HAP-1 (cell line): ENCODE measurements around the gene DIRAS2.

Experiments used
- DNase-seq, 2 experiments: peaks; one replicate each; pipeline ENCODE4 v3.0.0-alpha.2; 2016 to 2020; ENCODE audit warnings: low spot score in 2 of 2
- H3K27me3 ChIP-seq: fragments of 250-450 bp; sonication (Bioruptor Pico); 2 replicates; pipeline ENCODE4 v1.5.1; 2020; ENCODE audit warnings: low read depth, mild to moderate bottlenecking, moderate library complexity
- H3K36me3 ChIP-seq: fragments of 250-450 bp; sonication (Bioruptor Pico); replicated peaks from 2 replicates; pipeline ENCODE4 v1.5.1; 2020; ENCODE audit warnings: mild to moderate bottlenecking
- H3K4me1 ChIP-seq: fragments of 250-450 bp; sonication (Bioruptor Pico); 2 replicates; pipeline ENCODE4 v1.5.1; 2020; ENCODE audit warnings: mild to moderate bottlenecking
- H3K4me3 ChIP-seq: fragments of 250-450 bp; sonication (Bioruptor Pico); 2 replicates; pipeline ENCODE4 v1.5.1; 2020; ENCODE audit warnings: mild to moderate bottlenecking, moderate library complexity
- H3K9me3 ChIP-seq: fragments of 250-450 bp; sonication (Bioruptor Pico); 2 replicates; pipeline ENCODE4 v1.5.1; 2020; ENCODE audit warnings: mild to moderate bottlenecking, moderate library complexity
- in situ Hi-C: fragments of 300-500 bp; cut with MboI; formaldehyde crosslinking; loops from 3 replicates; pipeline ENCODE4 v1.14.3; 2020; ENCODE audit warnings: low sequenced_read_pairs, inconsistent platforms, mixed read lengths

Gene DIRAS2

DNA sequence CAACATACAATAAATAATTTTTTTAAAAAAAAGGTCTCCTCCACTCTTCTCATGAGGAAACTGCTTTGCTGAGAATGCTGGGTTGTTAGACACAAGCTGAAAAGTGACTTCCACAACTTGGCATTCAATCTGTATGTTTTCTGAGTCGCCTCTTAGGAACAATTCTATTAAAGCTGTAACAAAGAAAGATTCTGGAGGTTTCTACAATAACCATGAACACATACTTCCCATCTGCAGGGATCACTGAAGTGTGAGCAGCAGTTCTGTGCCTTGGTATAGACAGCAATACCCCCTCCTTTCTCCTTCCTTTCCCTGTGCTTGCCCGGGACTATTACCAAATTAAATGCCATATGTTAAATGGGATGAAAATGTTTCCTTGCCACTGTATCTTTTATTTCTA lies 1.5 kb downstream of the DIRAS2 start:
- Histone ChIP-seq H3K4me1 (no peaks in the 10 kb centered on the region), H3K9me3 (no peaks in the 10 kb centered on the region), H3K27me3 (peaks cover 16% of the 10 kb centered on the region), H3K36me3 (no peaks in the 10 kb centered on the region), H3K4me3 (no peak overlapping the region)
- no peak for DNase-seq
- in situ Hi-C loops: no loop called here

DNA sequence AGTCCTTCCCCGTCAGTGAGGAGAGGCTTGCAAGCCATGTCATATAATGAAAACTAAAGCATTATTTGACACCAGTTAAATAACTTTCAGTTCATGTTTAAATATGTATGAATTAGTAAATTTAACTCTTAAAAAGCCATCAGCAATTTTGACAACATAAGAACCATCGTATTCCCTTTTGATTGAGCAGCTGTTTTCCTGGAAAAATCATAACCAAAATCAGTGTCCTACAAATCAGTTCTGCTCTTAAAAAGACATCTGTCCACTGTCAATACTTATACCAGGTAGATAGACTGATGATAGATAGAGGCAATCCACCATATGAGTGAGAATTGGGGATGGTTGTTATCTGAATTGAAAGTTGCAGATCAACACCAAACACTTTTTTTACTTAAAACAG lies 2.3 kb downstream of the DIRAS2 start:
- H3K4me3 ChIP-seq: no peak overlapping the region
- DNase-seq: no peak
- no peaks in the 10 kb centered on the region for H3K9me3 ChIP-seq
- peaks cover 16% of the 10 kb centered on the region for H3K27me3 ChIP-seq
- H3K4me1 ChIP-seq: no peaks in the 10 kb centered on the region
- in situ Hi-C loops: no loop called here
- H3K36me3 ChIP-seq: no peaks in the 10 kb centered on the region

DNA sequence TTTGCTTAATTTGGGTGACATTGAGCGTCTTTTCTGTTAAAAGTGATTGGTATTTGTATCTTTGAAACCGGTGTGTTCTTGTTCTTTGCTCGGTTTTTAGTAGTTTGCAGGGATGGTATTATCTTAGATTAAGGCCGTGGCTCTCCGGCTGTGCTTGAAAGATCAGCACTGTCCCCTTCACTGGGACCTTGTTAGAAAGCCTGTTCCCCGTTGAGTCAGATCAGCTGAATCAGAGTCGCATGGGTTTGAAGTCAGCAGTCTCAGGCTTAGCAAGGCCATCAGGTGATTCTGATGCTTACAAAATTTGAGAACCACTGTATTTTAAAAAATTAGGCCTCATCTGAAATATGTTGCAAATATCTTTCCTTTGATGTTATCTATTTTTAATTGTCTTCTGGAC lies 5.0 kb downstream of the DIRAS2 start:
- Histone ChIP-seq H3K4me3 (no peak overlapping the region), H3K4me1 (no peaks in the 10 kb centered on the region), H3K9me3 (no peaks in the 10 kb centered on the region), H3K27me3 (peaks cover 7% of the 10 kb centered on the region), H3K36me3 (no peaks in the 10 kb centered on the region)
- in situ Hi-C loops: no loop called here
- DNase-seq: no peak

DNA sequence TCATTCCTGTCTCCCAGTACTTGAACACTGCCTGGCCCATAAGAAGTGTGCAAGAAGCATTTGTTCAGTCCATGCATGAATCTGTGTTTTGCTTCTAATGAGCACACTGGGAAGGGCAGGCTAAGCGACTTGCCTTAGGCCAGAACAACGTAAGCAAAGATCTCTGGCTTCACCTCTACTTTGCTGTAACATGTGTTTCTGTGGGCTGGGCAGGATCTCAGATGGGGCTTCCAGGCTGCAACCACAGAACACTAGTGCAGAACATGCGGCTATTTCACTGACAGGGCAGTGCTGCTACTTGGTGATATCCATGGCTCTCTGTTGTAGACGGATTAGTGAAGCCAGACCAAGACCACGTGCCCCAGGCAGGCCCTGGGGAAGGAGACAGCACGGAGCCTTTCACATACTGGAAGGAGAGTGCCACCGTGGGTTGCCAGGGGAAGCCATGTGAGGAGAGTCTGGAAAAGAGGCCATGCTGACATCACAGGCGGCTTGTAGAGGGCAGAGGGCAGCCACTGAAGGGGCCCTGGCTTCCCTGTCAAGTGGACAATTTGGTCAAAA lies 9.9 kb downstream of the DIRAS2 start:
- Histone ChIP-seq H3K4me3 (no peak overlapping the region), H3K4me1 (no peaks in the 10 kb centered on the region), H3K9me3 (no peaks in the 10 kb centered on the region), H3K36me3 (no peaks in the 10 kb centered on the region), H3K27me3 (no peaks in the 10 kb centered on the region)
- in situ Hi-C loops: no loop called here
- no peak for DNase-seq

GRCh38 chr9:90631964-90632363 lies 10.7 kb downstream of the DIRAS2 start:
- H3K9me3 ChIP-seq: no peaks in the 10 kb centered on the region
- H3K36me3 ChIP-seq: no peaks in the 10 kb centered on the region
- DNase-seq: no peak
- no peaks in the 10 kb centered on the region for H3K4me1 ChIP-seq
- H3K27me3 ChIP-seq: no peaks in the 10 kb centered on the region
- no peak overlapping the region for H3K4me3 ChIP-seq
- in situ Hi-C loops: no loop called here

GRCh38 chr9:90629991-90630390 lies 12.6 kb downstream of the DIRAS2 start:
- Histone ChIP-seq H3K9me3 (no peaks in the 10 kb centered on the region), H3K4me3 (no peak overlapping the region), H3K4me1 (no peaks in the 10 kb centered on the region), H3K36me3 (no peaks in the 10 kb centered on the region), H3K27me3 (no peaks in the 10 kb centered on the region)
- in situ Hi-C loops: no loop called here
- DNase-seq: no peak

GRCh38 chr9:90629354-90629753 lies 13.3 kb downstream of the DIRAS2 start:
- Histone ChIP-seq H3K4me1 (no peaks in the 10 kb centered on the region), H3K27me3 (no peaks in the 10 kb centered on the region), H3K9me3 (no peaks in the 10 kb centered on the region), H3K36me3 (no peaks in the 10 kb centered on the region), H3K4me3 (no peak overlapping the region)
- no peak for DNase-seq
- in situ Hi-C loops: no loop called here

DNA sequence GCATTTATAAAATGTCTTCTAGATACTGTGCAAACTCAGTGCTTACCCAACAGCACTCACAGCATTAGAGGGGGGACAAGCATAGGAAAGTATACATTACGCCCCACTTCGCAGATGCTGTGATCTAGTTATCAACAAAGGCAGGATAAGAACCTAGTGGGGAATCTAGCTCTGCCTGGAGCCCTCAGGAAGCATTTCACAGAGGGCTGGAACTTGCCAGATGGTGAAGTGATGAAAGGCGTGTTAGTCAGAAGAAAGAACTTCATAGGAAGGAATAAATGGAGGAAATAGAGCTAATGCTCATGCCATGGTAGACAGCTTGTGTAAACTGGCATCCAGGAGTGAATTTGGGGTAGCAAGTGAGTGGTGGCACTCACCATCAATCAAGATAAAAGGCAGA lies 25.8 kb downstream of the DIRAS2 start:
- Histone ChIP-seq H3K9me3 (no peaks in the 10 kb centered on the region), H3K4me1 (no peaks in the 10 kb centered on the region), H3K4me3 (no peak overlapping the region), H3K36me3 (no peaks in the 10 kb centered on the region), H3K27me3 (no peaks in the 10 kb centered on the region)
- DNase-seq: no peak
- in situ Hi-C loops: no loop called here

DNA sequence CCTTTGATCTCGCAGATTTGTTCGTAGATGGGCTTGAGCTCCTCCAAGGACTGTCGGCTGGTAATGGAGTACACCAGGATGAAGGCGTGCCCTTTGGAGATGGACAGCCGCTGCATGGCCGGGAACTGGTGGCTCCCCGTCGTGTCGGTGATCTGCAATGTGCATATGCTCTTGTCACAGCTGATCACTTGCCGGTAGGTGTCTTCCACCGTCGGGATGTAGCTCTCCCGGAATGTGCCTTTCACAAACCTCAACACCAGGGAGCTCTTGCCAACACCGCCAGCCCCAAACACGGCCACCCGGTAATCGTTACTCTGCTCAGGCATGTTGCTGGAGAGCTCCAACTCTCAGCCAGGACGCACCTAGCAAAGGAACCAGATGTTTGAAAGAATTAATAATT lies 29.1 kb downstream of the DIRAS2 start:
- in situ Hi-C loops: no loop called here
- Histone ChIP-seq H3K9me3 (no peaks in the 10 kb centered on the region), H3K27me3 (no peaks in the 10 kb centered on the region), H3K4me3 (no peak overlapping the region), H3K36me3 (no peaks in the 10 kb centered on the region), H3K4me1 (no peaks in the 10 kb centered on the region)
- DNase-seq: no peak

- in situ Hi-C loops: no loop called here
- no peaks in the 10 kb centered on the region for H3K36me3 ChIP-seq
- DNase-seq: no peak
- H3K9me3 ChIP-seq: no peaks in the 10 kb centered on the region
- H3K4me1 ChIP-seq: no peaks in the 10 kb centered on the region
- H3K27me3 ChIP-seq: no peaks in the 10 kb centered on the region
- H3K4me3 ChIP-seq: no peak overlapping the region
These were observed 29.7 kb downstream of the DIRAS2 start for GRCh38 chr9:90612957-90613356.

DNA sequence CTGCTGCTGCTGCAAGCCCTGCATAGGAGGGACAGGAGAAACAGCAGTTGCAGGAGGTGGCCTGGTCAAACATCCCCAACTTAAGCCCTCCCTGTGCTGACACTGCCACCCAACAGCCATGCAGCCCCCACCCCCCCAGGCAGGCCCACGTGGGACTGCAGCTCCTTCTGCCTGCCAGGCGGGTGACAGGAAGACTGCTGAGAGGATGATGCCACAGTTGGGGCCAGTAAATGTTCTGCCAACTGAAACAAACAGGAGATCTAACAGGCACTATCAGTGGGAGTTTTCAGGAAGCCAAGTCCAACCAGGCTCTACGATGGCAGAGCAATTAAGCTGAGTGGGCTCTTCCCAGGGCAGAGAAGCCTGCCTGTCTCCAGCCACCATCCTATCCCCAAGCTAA lies 31.1 kb downstream of the DIRAS2 start:
- no peak for DNase-seq
- in situ Hi-C loops: no loop called here
- H3K4me1 ChIP-seq: no peaks in the 10 kb centered on the region
- no peaks in the 10 kb centered on the region for H3K9me3 ChIP-seq
- no peak overlapping the region for H3K4me3 ChIP-seq
- no peaks in the 10 kb centered on the region for H3K27me3 ChIP-seq
- no peaks in the 10 kb centered on the region for H3K36me3 ChIP-seq

GRCh38 chr9:90611121-90611520 lies 31.5 kb downstream of the DIRAS2 start:
- Histone ChIP-seq H3K4me3 (no peak overlapping the region), H3K9me3 (no peaks in the 10 kb centered on the region), H3K27me3 (no peaks in the 10 kb centered on the region), H3K36me3 (no peaks in the 10 kb centered on the region), H3K4me1 (no peaks in the 10 kb centered on the region)
- no peak for DNase-seq
- in situ Hi-C loops: no loop called here

DNA sequence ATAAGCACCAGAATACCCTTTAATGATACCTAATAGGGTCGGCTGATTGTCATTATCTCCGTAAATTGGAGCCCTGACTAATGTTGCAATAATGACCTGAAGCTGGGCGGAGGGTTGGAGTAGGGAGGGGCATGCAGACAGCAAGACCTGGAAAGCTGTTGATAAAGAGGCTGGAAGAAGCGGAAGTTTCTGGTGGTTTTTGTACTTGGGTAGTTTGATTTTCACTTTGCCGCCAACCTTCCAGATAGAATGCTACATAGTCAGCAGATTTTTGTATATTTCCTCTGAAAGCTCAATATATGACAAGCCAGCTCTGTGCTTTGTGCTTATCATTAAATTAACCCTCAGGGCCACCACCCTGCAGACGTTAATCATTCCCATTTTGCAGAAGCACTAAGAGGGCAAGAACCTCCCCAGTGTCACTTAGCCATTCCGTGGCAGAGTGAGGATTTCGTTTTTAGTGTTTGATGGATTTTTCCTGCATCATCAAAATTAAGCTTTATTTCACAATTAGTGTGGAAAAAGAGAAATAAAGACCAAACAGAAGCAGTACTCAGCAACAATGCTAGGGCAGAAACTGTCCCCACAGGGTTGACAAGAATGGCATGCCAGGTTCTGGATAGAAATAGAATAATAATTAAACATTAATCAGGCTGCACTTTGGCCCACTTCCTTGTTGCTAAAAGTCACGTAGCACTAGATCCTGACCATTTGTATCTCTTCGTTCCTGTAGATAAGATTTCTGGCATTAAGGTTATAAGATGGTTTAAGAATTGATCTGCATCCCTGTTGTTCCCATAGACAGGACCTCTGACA lies 34.7 kb downstream of the DIRAS2 start:
- Histone ChIP-seq H3K4me1 (no peaks in the 10 kb centered on the region), H3K9me3 (no peaks in the 10 kb centered on the region), H3K4me3 (no peak overlapping the region), H3K36me3 (no peaks in the 10 kb centered on the region), H3K27me3 (no peaks in the 10 kb centered on the region)
- in situ Hi-C loops: no loop called here
- DNase-seq: no peak

DNA sequence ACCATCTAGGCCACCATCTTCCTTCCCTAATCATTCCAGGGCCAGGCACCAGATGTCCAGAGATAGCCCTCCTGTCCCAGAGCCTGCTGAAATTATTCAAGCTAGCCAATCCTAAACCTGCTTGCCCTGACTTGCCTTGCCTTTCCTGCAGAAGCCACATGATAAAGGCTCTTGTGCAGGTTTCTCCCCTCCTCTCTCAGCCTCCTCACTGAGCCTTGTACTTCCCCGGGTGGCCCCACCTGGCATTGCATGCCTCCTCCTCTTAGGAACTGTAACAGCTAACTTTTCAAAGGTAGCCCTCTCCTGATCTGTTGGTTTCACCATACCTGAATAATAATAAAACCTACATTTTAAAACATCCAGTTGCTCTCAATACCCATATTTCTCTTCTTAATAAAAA lies 42.6 kb downstream of the DIRAS2 start:
- H3K4me1 ChIP-seq: no peaks in the 10 kb centered on the region
- H3K4me3 ChIP-seq: no peak overlapping the region
- in situ Hi-C loops: no loop called here
- no peaks in the 10 kb centered on the region for H3K36me3 ChIP-seq
- H3K27me3 ChIP-seq: no peaks in the 10 kb centered on the region
- H3K9me3 ChIP-seq: no peaks in the 10 kb centered on the region
- no peak for DNase-seq

- Histone ChIP-seq H3K4me1 (no peaks in the 10 kb centered on the region), H3K27me3 (no peaks in the 10 kb centered on the region), H3K4me3 (no peak overlapping the region), H3K36me3 (no peaks in the 10 kb centered on the region), H3K9me3 (no peaks in the 10 kb centered on the region)
- in situ Hi-C loops: no loop called here
- DNase-seq: no peak
These were observed 44.4 kb downstream of the DIRAS2 start for GRCh38 chr9:90598191-90598590.
